ENCODE data around the gene TYROBP. TPM values are rescaled to one million over a fixed set of nuclear protein-coding genes. Genes with fewer than 3 reads are reported as not detected.

The TYROBP gene
- total and polyA plus RNA-seq, 2 of the 4 experiments (the other 2 are of a cell fraction), result not detected

DNA sequence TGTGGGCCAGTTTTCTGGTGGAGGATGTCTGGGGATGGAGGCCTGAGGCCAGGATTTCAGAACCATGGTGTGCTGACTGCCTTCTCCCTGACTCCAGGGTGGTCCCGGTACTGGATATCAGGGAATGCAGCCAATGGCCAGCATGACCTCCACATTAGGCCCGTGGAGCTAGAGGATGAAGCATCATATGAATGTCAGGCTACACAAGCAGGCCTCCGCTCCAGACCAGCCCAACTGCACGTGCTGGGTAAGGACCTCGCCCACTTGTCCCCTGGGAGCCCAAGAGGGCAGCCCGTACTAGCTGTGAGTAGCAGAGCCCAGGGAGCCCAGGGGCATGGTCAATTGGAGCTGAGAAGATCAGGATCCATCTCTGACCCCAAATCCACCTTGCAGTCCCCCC lies 49.8 kb downstream of the TYROBP start:
- H3K27me3 ChIP-seq (ENCODE audit: control insufficient read depth, insufficient read depth, low read length), result peaks cover 76% of the 10 kb centered on the region
- H2BK20ac ChIP-seq (ENCODE audit: low read depth, low read length), result no peak overlapping the region
- ATAC-seq (ENCODE audit: low read depth) (no peak), DNase-seq (no peak)
- H4K5ac ChIP-seq (ENCODE audit: low read depth, low read length), result no peak overlapping the region
- H2BK120ac ChIP-seq (ENCODE audit: low read depth, low read length), result no peak overlapping the region
- H2AFZ ChIP-seq (replicated peaks; ENCODE audit: low read length, poor library complexity), result no peak overlapping the region
- H2AK9ac ChIP-seq (replicated peaks; ENCODE audit: low read depth, low read length, poor library complexity), result peak overlapping the region; percentile 55
- H3K4me3 ChIP-seq (ENCODE audit: insufficient read depth, low read depth, low read length), result no peak overlapping the region
- H3K23ac ChIP-seq (ENCODE audit: low read depth, low read length), result no peak overlapping the region
- POLR2A ChIA-PET (ENCODE audit: unreplicated experiment), result no interaction called here
- no peaks in the 10 kb centered on the region for H3K9me3 ChIP-seq (ENCODE audit: control insufficient read depth, insufficient read depth, low read length)
- no peak overlapping the region for H3K56ac ChIP-seq (ENCODE audit: extremely low read depth, insufficient read depth, low read length)
- H2AK5ac ChIP-seq (ENCODE audit: low read depth, low read length), result no peak overlapping the region
- CTCF ChIA-PET, result no interaction called here
- H3K4ac ChIP-seq (ENCODE audit: low read depth, low read length), result no peak overlapping the region
- H2BK15ac ChIP-seq (ENCODE audit: low read depth, low read length), result no peak overlapping the region
- no peak overlapping the region for H3K27ac ChIP-seq (ENCODE audit: insufficient read depth, low read length)
- no peaks in the 10 kb centered on the region for H3K36me3 ChIP-seq (ENCODE audit: control insufficient read depth, insufficient read depth, low read length)
- no peaks in the 10 kb centered on the region; the same call in 1 of the 2 replicates for H3K4me1 ChIP-seq (ENCODE audit: control insufficient read depth, insufficient read depth, low read length)
- H4K20me1 ChIP-seq (ENCODE audit: insufficient read depth, low read length), result no peaks in the 10 kb centered on the region; the same call in 1 of the 2 replicates
- H3K4me2 ChIP-seq (ENCODE audit: low read depth, low read length), result no peak overlapping the region
- no peak overlapping the region for H4K91ac ChIP-seq (ENCODE audit: insufficient read depth, low read depth, low read length)
- intact Hi-C loops (cut with micrococcal nuclease) (no loop called here), dilution Hi-C loops (cut with HindIII; ENCODE audit: low sequenced_read_pairs, unreplicated experiment) (no loop called here), in situ Hi-C loops (cut with MboI; ENCODE audit: low sequenced_read_pairs) (no loop called here)
- H3K79me1 ChIP-seq (ENCODE audit: low read depth in 1 of 2, low read length in 2 of 2), result no peaks in the 10 kb centered on the region
- H4K8ac ChIP-seq (ENCODE audit: low read depth in 2 of 2, low read length in 2 of 2), result no peak overlapping the region
- no peak overlapping the region for H3K9ac ChIP-seq (ENCODE audit: low read depth, low read length)
- no TSS peak for BruUV-seq (replicated peaks)
- no peak for TF ChIP-seq NFE2L2 (IDR thresholded peaks at IDR 0.05; ENCODE audit: low read depth, low read length)
- no peak for TF ChIP-seq POLR2A (IDR thresholded peaks at IDR 0.05; ENCODE audit: low read depth, low read length)
- no peak for TF ChIP-seq MAFK (IDR thresholded peaks at IDR 0.05; ENCODE audit: low read depth, low read length)
- no peak for TF ChIP-seq CEBPB (IDR thresholded peaks at IDR 0.05; ENCODE audit: low read depth, low read length)
- TF ChIP-seq MAZ (IDR thresholded peaks at IDR 0.05; ENCODE audit: borderline replicate concordance, low read depth, low read length), result no peak
- TF ChIP-seq, protein P1, sequence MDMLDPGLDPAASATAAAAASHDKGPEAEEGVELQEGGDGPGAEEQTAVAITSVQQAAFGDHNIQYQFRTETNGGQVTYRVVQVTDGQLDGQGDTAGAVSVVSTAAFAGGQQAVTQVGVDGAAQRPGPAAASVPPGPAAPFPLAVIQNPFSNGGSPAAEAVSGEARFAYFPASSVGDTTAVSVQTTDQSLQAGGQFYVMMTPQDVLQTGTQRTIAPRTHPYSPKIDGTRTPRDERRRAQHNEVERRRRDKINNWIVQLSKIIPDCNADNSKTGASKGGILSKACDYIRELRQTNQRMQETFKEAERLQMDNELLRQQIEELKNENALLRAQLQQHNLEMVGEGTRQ (IDR thresholded peaks at IDR 0.05; ENCODE audit: low read depth, low read length), result no peak
- no peak for TF ChIP-seq RAD21 (IDR thresholded peaks at IDR 0.05; ENCODE audit: low read length)
- TF ChIP-seq CHD1 (IDR thresholded peaks at IDR 0.05; ENCODE audit: low read depth, low read length), result no peak
- TF ChIP-seq, protein P2, sequence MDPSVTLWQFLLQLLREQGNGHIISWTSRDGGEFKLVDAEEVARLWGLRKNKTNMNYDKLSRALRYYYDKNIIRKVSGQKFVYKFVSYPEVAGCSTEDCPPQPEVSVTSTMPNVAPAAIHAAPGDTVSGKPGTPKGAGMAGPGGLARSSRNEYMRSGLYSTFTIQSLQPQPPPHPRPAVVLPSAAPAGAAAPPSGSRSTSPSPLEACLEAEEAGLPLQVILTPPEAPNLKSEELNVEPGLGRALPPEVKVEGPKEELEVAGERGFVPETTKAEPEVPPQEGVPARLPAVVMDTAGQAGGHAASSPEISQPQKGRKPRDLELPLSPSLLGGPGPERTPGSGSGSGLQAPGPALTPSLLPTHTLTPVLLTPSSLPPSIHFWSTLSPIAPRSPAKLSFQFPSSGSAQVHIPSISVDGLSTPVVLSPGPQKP (IDR thresholded peaks at IDR 0.05; ENCODE audit: borderline replicate concordance, low read depth, low read length), result no peak
- no peak for TF ChIP-seq RFX5 (IDR thresholded peaks at IDR 0.05; ENCODE audit: low read depth, low read length)
- TF ChIP-seq BHLHE40 (IDR thresholded peaks at IDR 0.05; ENCODE audit: low read depth, low read length), result no peak
- no peak for TF ChIP-seq SMC3 (IDR thresholded peaks at IDR 0.05; ENCODE audit: low read depth, low read length)
- TF ChIP-seq MXI1 (IDR thresholded peaks at IDR 0.05; ENCODE audit: borderline replicate concordance, low read depth, low read length), result no peak
- TF ChIP-seq, protein P3, sequence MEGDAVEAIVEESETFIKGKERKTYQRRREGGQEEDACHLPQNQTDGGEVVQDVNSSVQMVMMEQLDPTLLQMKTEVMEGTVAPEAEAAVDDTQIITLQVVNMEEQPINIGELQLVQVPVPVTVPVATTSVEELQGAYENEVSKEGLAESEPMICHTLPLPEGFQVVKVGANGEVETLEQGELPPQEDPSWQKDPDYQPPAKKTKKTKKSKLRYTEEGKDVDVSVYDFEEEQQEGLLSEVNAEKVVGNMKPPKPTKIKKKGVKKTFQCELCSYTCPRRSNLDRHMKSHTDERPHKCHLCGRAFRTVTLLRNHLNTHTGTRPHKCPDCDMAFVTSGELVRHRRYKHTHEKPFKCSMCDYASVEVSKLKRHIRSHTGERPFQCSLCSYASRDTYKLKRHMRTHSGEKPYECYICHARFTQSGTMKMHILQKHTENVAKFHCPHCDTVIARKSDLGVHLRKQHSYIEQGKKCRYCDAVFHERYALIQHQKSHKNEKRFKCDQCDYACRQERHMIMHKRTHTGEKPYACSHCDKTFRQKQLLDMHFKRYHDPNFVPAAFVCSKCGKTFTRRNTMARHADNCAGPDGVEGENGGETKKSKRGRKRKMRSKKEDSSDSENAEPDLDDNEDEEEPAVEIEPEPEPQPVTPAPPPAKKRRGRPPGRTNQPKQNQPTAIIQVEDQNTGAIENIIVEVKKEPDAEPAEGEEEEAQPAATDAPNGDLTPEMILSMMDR (conservative IDR thresholded peaks at IDR 0.05; ENCODE audit: low read depth, low read length), result no peak
- TF ChIP-seq FOS (IDR thresholded peaks at IDR 0.05; ENCODE audit: low read depth, low read length), result no peak
- no peak for TF ChIP-seq RCOR1 (IDR thresholded peaks at IDR 0.05; ENCODE audit: insufficient replicate concordance, low read length)
- H3K14ac ChIP-seq (replicated peaks; ENCODE audit: low read depth, low read length), result no peak overlapping the region
- H2BK5ac ChIP-seq (ENCODE audit: low read depth, low read length, poor library complexity, severe bottlenecking), result no peak overlapping the region
- no peak overlapping the region for H3K18ac ChIP-seq (ENCODE audit: low read depth, low read length)
- 77% methylated on average over 3 of the region's 6 CpGs; no CpG with 5 or more reads in 1 of the 2 experiments for WGBS, 2 experiments (ENCODE audit: extremely low coverage in 2 of 2, insufficient read length in 1 of 2)
- no peaks in the 10 kb centered on the region for H3K9me1 ChIP-seq (ENCODE audit: insufficient read depth, low read length)
